HepG2 (cell line): Measurements from ENCODE around the gene CYP19A1. TPM values are rescaled to one million over a fixed set of nuclear protein-coding genes. Genes with fewer than 3 reads are reported as not detected.

Experiments used
- ATAC-seq: fragments of 200-7000 bp; cut with Tn5 transposase; 3 replicates; pipeline ENCODE4 v1.9.1; 2020; ENCODE audit warnings: mild to moderate bottlenecking, moderate library complexity
- BruUV-seq: library from RNA; stranded (reverse); fragments of 400-500 nt; replicated peaks from 2 replicates; lab custom pipeline; 2021; lab: Mats Ljungman, UMichigan
- CTCF ChIA-PET: fragments of 300-600 bp; formaldehyde crosslinking; extraction: SDS; loops from one replicate; lab custom pipeline; 2021; ENCODE audit warnings: low total read pairs, inconsistent platforms, low intra/inter-chr PET ratio; lab: Yijun Ruan, JAX
- POLR2A ChIA-PET: fragments of 350-600 bp; sonication (Branson Sonifier 250); formaldehyde crosslinking; loops from one replicate; lab custom pipeline; 2020; ENCODE audit warnings: antibody characterized with exemption, inconsistent platforms; lab: Yijun Ruan, JAX
- DNase-seq: peaks from one replicate; pipeline ENCODE4 v3.0.0-alpha.2; 2015; ENCODE audit warnings: low spot score
- FAIRE-seq: peaks from 3 replicates; lab custom pipeline; 2011; peaks lifted over from hg19 to GRCh38; lab: Jason Lieb, UNC
- H2AFZ ChIP-seq: one replicate; pipeline ENCODE4 v1.6.1; 2011; ENCODE audit warnings: low read length, inconsistent platforms
- H3K27ac ChIP-seq: fragments of 300-600 bp; 3 replicates; pipeline ENCODE4 v1.8.0; 2011; ENCODE audit warnings: mixed run types, mild to moderate bottlenecking, mixed read lengths, low read length, inconsistent platforms; ENCODE audit not compliant: insufficient read depth; ENCODE audit errors: extremely low read length
- H3K27me3 ChIP-seq, 2 experiments: fragments of 200-600 bp in 1 of 2; 2 replicates in 1 of 2; 3 replicates in 1 of 2; pipeline versions ENCODE4 v1.6.0 to v1.8.0; 2011; ENCODE audit warnings: low read length in 2 of 2, mild to moderate bottlenecking in 2 of 2, moderate library complexity in 2 of 2, inconsistent platforms in 1 of 2; ENCODE audit not compliant: insufficient read depth in 2 of 2, control insufficient read depth in 1 of 2
- H3K36me3 ChIP-seq, 2 experiments: fragments of 200-600 bp in 1 of 2; replicated peaks in 1 of 2; 2 replicates in 1 of 2; 3 replicates in 1 of 2; pipeline versions ENCODE4 v1.5.1 to v1.8.0; 2011; ENCODE audit warnings: low read length in 2 of 2, inconsistent platforms in 1 of 2; ENCODE audit not compliant: insufficient read depth in 2 of 2, control insufficient read depth in 1 of 2
- H3K4me1 ChIP-seq: 2 replicates; pipeline ENCODE4 v1.5.1; 2012; ENCODE audit warnings: low read length, inconsistent platforms; ENCODE audit not compliant: insufficient read depth
- H3K4me2 ChIP-seq: 2 replicates; pipeline ENCODE4 v1.6.0; 2011; ENCODE audit warnings: low read depth, low read length, inconsistent platforms
- H3K4me3 ChIP-seq, 3 experiments: fragments of 200-600 bp in 1 of 3; sonication (generic), shearing (Covaris generic) in 1 of 3; replicated peaks in 1 of 3; 2 replicates each; pipeline ENCODE4 v1.5.1; 2011 to 2016; ENCODE audit warnings: low read length in 3 of 3, inconsistent platforms in 2 of 3, low read depth in 2 of 3, mild to moderate bottlenecking in 2 of 3, control low read depth in 1 of 3, mixed read lengths in 1 of 3; ENCODE audit not compliant: insufficient read depth in 1 of 3
- H3K79me2 ChIP-seq: one replicate; pipeline ENCODE4 v1.6.1; 2011; ENCODE audit warnings: low read length, inconsistent platforms; ENCODE audit not compliant: insufficient read depth
- H3K9ac ChIP-seq: 2 replicates; pipeline ENCODE4 v1.6.0; 2011; ENCODE audit warnings: mild to moderate bottlenecking, low read depth, low read length, inconsistent platforms; ENCODE audit not compliant: insufficient read depth
- H3K9me3 ChIP-seq: 2 replicates; pipeline ENCODE4 v1.5.1; 2012; ENCODE audit warnings: mild to moderate bottlenecking, low read length
- H4K20me1 ChIP-seq: 2 replicates; pipeline ENCODE4 v1.6.0; 2011; ENCODE audit warnings: inconsistent platforms, mild to moderate bottlenecking, low read length, moderate library complexity; ENCODE audit not compliant: insufficient read depth
- CEBPB ChIP-seq: IDR thresholded peaks from 2 replicates; pipeline ENCODE4 v1.6.1; 2011; ENCODE audit warnings: low read depth, low read length, improper control_type of control experiment, borderline replicate concordance
- DMAP1 ChIP-seq: IDR thresholded peaks from 2 replicates; pipeline ENCODE4 v1.6.1; 2016
- THYN1 ChIP-seq: sonication (generic); formaldehyde crosslinking; IDR thresholded peaks from 2 replicates; pipeline ENCODE4 v1.8.1; 2023; ENCODE audit warnings: low read depth, mild to moderate bottlenecking, moderate library complexity, missing genetic modification reagents, borderline replicate concordance
- ZNF234 ChIP-seq: sonication (generic); formaldehyde crosslinking; conservative IDR thresholded peaks from 2 replicates; pipeline ENCODE4 v1.5.1; 2020; ENCODE audit warnings: mild to moderate bottlenecking, missing genetic modification reagents
- ZNF432 ChIP-seq: sonication (generic); formaldehyde crosslinking; IDR thresholded peaks from 2 replicates; pipeline ENCODE4 v1.5.0; 2020; ENCODE audit warnings: missing genetic modification reagents, mild to moderate bottlenecking, borderline replicate concordance
- ZNF501 ChIP-seq: sonication (generic); formaldehyde crosslinking; IDR thresholded peaks from 2 replicates; pipeline ENCODE4 v1.5.1; 2020; ENCODE audit warnings: mild to moderate bottlenecking, moderate library complexity, missing genetic modification reagents
- ZNF672 ChIP-seq: sonication (generic); formaldehyde crosslinking; IDR thresholded peaks from 2 replicates; pipeline ENCODE4 v1.8.1; 2022; ENCODE audit warnings: missing genetic modification reagents
- ZNF75D ChIP-seq: sonication (generic); formaldehyde crosslinking; IDR thresholded peaks from 2 replicates; pipeline ENCODE4 v1.8.1; 2023; ENCODE audit warnings: missing genetic modification reagents, mild to moderate bottlenecking, borderline replicate concordance
- ZNF777 ChIP-seq: sonication (generic); formaldehyde crosslinking; IDR thresholded peaks from 2 replicates; pipeline ENCODE4 v1.4.0; 2020; ENCODE audit warnings: missing genetic modification reagents
- WGBS: methylation state at CpG from one replicate; pipeline ENCODE4 v1.1.6; 2017; ENCODE audit warnings: low lambda C conversion rate; 5-methylcytosine and 5-hydroxymethylcytosine counted together
- in situ Hi-C: cut with HindIII; loops from 2 replicates; pipeline ENCODE4 v1.10.0; 2017; ENCODE audit warnings: low pct_unique_long_range_greater_than_20kb; ENCODE audit not compliant: extremely low pct_ligation_motif_present
- intact Hi-C: fragments of 100-400 bp; cut with micrococcal nuclease; formaldehyde crosslinking; loops from one replicate; pipeline ENCODE4 v1.10.0; 2022; ENCODE audit not compliant: unreplicated experiment
- polyA plus RNA-seq, 8 experiments: library from polyadenylated mRNA; depleted of rRNA in 3 of 8; stranded (reverse) in 7 of 8; unstranded in 1 of 8; fragments of >200 nt; fragmentation: Illumina TruSeq in 4 of 8; extraction: Trizol in 4 of 8; gene quantifications; 2 replicates each; pipeline versions ENCODE4 v1.2.1 to v1.2.3, GENCODE V29; 2011 to 2016; ENCODE audit warnings: low read depth in 4 of 8, missing spikeins in 1 of 8, mixed read lengths in 1 of 8; ENCODE audit not compliant: insufficient read depth in 1 of 8
- total RNA-seq, 5 experiments: library from RNA; depleted of rRNA; stranded (reverse); fragments of >200 nt; fragmentation: Illumina TruSeq; extraction: Trizol; gene quantifications; 2 replicates each; pipeline ENCODE4 v1.2.3, GENCODE V29; 2016; ENCODE audit warnings: low read depth in 1 of 5
- TF ChIP-seq, protein P1 (sequence below): sonication (generic); formaldehyde crosslinking; IDR thresholded peaks from 2 replicates; pipeline ENCODE4 v1.8.1; 2023; ENCODE audit warnings: mild to moderate bottlenecking, missing genetic modification reagents, borderline replicate concordance
- TF ChIP-seq, protein P2 (sequence below): sonication (generic); formaldehyde crosslinking; IDR thresholded peaks from 2 replicates; pipeline ENCODE4 v1.8.0; 2022; ENCODE audit warnings: mild to moderate bottlenecking, missing genetic modification reagents, moderate library complexity

CYP19A1 gene
- total and polyA plus RNA-seq, 2 of the 13 experiments (the other 11 are each of a cell fraction or from before 2014, with no cell fraction given) = 10.9 to 23.0 TPM

DNA sequence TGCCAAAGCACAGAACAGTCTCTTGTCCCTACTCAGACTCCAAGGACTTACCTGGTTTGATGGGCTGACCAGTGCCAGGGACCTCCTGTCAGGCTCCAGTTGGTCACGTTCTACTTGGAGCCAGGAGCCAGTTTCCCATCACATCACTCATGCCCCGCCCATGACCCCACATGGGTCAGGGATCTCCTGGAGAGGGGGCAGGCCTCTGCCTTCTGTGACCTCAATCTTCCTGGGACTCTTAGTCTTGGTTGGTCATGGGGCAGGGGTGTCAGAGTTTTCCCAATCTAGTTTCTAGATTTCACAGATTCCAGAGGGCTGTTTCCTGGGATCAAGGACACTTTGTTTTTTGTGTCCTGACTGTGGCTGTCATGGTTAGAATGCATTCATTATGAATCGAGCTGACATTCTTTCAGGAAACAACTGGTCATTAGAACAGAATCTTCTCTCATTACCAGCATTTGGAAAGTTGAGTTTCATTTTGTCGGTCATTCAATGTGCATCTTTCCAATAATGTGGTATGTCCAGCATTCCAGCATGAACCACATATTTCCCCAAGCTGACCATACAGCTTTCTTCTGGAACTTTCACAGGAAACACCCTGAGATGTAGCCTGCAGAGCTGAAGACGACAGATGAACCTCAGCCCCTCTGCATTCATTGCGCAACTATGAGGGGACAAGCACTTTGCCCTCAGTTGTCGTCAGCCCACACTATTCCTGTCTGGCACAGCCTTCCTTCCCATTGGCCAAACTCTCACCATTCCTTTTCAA is 19.8 kb downstream of the CYP19A1 start (continued):
- TF ChIP-seq ZNF672 (CRISPR knock-in tag) = no peak
- no peak for TF ChIP-seq ZNF75D (CRISPR knock-in tag)
- TF ChIP-seq CEBPB = peak; percentile 100

DNA sequence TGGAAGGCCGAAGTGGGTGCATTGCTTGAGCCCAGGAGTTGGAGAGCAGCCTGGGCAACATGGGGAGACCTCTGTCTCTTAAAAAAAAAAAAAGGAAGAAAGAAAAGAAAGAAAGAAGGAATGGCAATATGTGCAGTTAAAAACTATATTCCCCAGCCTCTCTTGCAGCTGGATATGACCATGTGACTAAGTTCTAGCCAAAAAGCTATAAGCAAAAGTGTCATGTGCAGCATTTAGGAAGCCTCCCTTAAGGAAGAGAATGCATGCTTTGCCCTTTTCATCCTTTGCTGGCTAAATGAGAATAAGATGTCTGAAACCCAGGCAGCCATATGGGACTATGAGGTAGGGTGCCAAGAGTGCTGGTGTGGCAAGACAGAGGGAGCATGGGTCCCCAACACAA is 21.8 kb downstream of the CYP19A1 start:
- Histone ChIP-seq H3K27me3 (no peaks in the 10 kb centered on the region), H2AFZ (no peak overlapping the region), H3K4me2 (peak overlapping the region; percentile 76; the same call in 1 of the 2 replicates), H3K4me1 (peaks cover 87% of the 10 kb centered on the region), H3K36me3 (no peaks in the 10 kb centered on the region), H3K4me3 (peak overlapping the region in 1 of 3 experiments; percentile 9; a peak in 1 of 6 replicates), H3K79me2 (no peaks in the 10 kb centered on the region), H4K20me1 (no peaks in the 10 kb centered on the region), H3K9me3 (no peaks in the 10 kb centered on the region), H3K9ac (peak overlapping the region; percentile 7; the same call in 1 of the 2 replicates), H3K27ac (peak overlapping the region; percentile 91)
- DNase-seq (no peak), ATAC-seq (no peak), FAIRE-seq (no peak)
- ChIA-PET POLR2A (no interaction called here), CTCF (no interaction called here)
- no peak for TF ChIP-seq THYN1 (CRISPR knock-in tag)
- no peak for TF ChIP-seq ZNF777 (CRISPR knock-in tag)
- TF ChIP-seq, protein P1, sequence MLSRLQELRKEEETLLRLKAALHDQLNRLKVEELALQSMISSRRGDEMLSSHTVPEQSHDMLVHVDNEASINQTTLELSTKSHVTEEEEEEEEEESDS = no peak
- TF ChIP-seq, protein P2, sequence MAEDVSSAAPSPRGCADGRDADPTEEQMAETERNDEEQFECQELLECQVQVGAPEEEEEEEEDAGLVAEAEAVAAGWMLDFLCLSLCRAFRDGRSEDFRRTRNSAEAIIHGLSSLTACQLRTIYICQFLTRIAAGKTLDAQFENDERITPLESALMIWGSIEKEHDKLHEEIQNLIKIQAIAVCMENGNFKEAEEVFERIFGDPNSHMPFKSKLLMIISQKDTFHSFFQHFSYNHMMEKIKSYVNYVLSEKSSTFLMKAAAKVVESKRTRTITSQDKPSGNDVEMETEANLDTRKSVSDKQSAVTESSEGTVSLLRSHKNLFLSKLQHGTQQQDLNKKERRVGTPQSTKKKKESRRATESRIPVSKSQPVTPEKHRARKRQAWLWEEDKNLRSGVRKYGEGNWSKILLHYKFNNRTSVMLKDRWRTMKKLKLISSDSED (CRISPR knock-in tag) = no peak
- TF ChIP-seq ZNF234 (CRISPR knock-in tag) = no peak
- TF ChIP-seq ZNF432 = no peak
- no peak for TF ChIP-seq ZNF501 (CRISPR knock-in tag)
- no peak for TF ChIP-seq DMAP1
- intact Hi-C loops = no loop called here
- in situ Hi-C loops = no loop called here
- BruUV-seq = no TSS peak
- 89% methylated on average over 1 of the region's 1 CpG for WGBS
